K562 (cell line): Measurements from ENCODE around the gene GXYLT2.

ENCODE experiments used
- BRF1 ChIP-seq: IDR thresholded peaks from 3 replicates; pipeline ENCODE4 v1.6.1; 2011; ENCODE audit warnings: borderline replicate concordance, mild to moderate bottlenecking; ENCODE audit not compliant: insufficient read length; ENCODE audit errors: extremely low read depth
- CBFB ChIP-seq: sonication (generic); formaldehyde crosslinking; IDR thresholded peaks from 2 replicates; pipeline ENCODE4 v1.4.0; 2020; ENCODE audit warnings: mild to moderate bottlenecking, missing genetic modification reagents
- CTBP1 ChIP-seq: fragments of 450-650 bp; IDR thresholded peaks from 2 replicates; pipeline ENCODE4 v1.6.1; 2016; ENCODE audit warnings: borderline replicate concordance
- CTCF ChIP-seq, 3 experiments: IDR thresholded peaks in 2 of 3; conservative IDR thresholded peaks in 1 of 3; 2 replicates each; pipeline ENCODE4 v1.5.1; 2011 to 2012; ENCODE audit warnings: low read length in 3 of 3, mild to moderate bottlenecking in 3 of 3, control low read depth in 2 of 3, improper control_type of control experiment in 1 of 3, inconsistent platforms in 1 of 3, low read depth in 1 of 3, mixed read lengths in 1 of 3, moderate library complexity in 1 of 3; ENCODE audit not compliant: insufficient read depth in 2 of 3
- KDM4B ChIP-seq, 2 experiments: fragments of 450-650 bp in 1 of 2; sonication (generic) in 1 of 2; IDR thresholded peaks; 2 replicates each; pipeline ENCODE4 v1.6.1; 2016 to 2017; ENCODE audit warnings: borderline replicate concordance in 2 of 2, antibody characterized with exemption in 1 of 2, low read depth in 1 of 2, mild to moderate bottlenecking in 1 of 2
- MTA3 ChIP-seq: fragments of 450-650 bp; formaldehyde crosslinking; IDR thresholded peaks from 2 replicates; pipeline ENCODE4 v1.6.1; 2017; ENCODE audit warnings: mild to moderate bottlenecking, borderline replicate concordance
- POLR2A ChIP-seq: fragments of 450-650 bp; conservative IDR thresholded peaks from 2 replicates; pipeline ENCODE4 v1.6.1; 2016
- SAP30 ChIP-seq: fragments of 200-600 bp; sonication (generic); IDR thresholded peaks from 2 replicates; pipeline ENCODE4 v1.6.1; 2012; ENCODE audit warnings: borderline replicate concordance, low read depth, mild to moderate bottlenecking, moderate library complexity, low read length, control low read depth, inconsistent platforms; ENCODE audit not compliant: insufficient read depth, poor library complexity, severe bottlenecking
- ZFP36 ChIP-seq: fragments of 150-350 bp; IDR thresholded peaks from 2 replicates; pipeline ENCODE4 v1.6.1; 2018; ENCODE audit warnings: low read length, low read depth; ENCODE audit not compliant: partially characterized antibody

- TF ChIP-seq CTCF (IDR thresholded peaks at IDR 0.05 in 2 of 3, conservative IDR thresholded peaks at IDR 0.05 in 1 of 3; ENCODE audit: insufficient read depth in 2 of 3, low read depth in 1 of 3, low read length in 3 of 3) (no peak), BRF1 (no peak), CBFB (CRISPR knock-in tag) (no peak), SAP30 (no peak), CTBP1 (no peak), KDM4B (IDR thresholded peaks at IDR 0.05; ENCODE audit: borderline replicate concordance in 2 of 2, low read depth in 1 of 2) (no peak), POLR2A (no peak), ZFP36 (no peak), MTA3 (no peak)
These were observed 15.2 kb downstream of the GXYLT2 start for GRCh38 chr3:72903004-72903403.
